K562 (cell line): ENCODE measurements around the gene BHMT2. TPM values are rescaled to one million over a fixed set of nuclear protein-coding genes. Genes with fewer than 3 reads are reported as not detected.

Source experiments
- ATAC-seq: fragments of 200-7000 bp; cut with Tn5 transposase; 3 replicates; pipeline ENCODE4 v1.9.1; 2020; ENCODE audit warnings: moderate library complexity
- BruUV-seq: library from RNA; stranded (reverse); fragments of 400-500 nt; replicated peaks from 2 replicates; lab custom pipeline; 2021; lab: Mats Ljungman, UMichigan
- CTCF ChIA-PET: fragments of 300-600 bp; formaldehyde crosslinking; extraction: SDS; loops from one replicate; lab custom pipeline; 2021; ENCODE audit warnings: low intra/inter-chr PET ratio; lab: Yijun Ruan, JAX
- POLR2A ChIA-PET: fragments of 300-600, 350-650 bp; sonication (Branson Sonifier 250); formaldehyde crosslinking; extraction: SDS; loops from one replicate; lab custom pipeline; 2021; ENCODE audit warnings: antibody characterized with exemption, inconsistent platforms; lab: Yijun Ruan, JAX
- DNase-seq, 4 experiments: peaks; one replicate each; pipeline versions ENCODE4 v3.0.0 to v3.0.0-alpha.2; 2011 to 2018; ENCODE audit warnings: low spot score in 3 of 4, mixed read lengths in 3 of 4; ENCODE audit errors: extremely low read depth in 1 of 4
- FAIRE-seq: peaks from 2 replicates; lab custom pipeline; 2011; peaks lifted over from hg19 to GRCh38; lab: Jason Lieb, UNC
- H2AFZ ChIP-seq: 2 replicates; pipeline ENCODE4 v1.6.0; 2011; ENCODE audit warnings: low read depth, low read length, control low read depth, inconsistent platforms
- H3K27ac ChIP-seq: fragments of 200-600 bp; 3 replicates; pipeline ENCODE4 v1.8.0; 2011; ENCODE audit warnings: low read depth, mild to moderate bottlenecking, control low read depth, inconsistent platforms, low read length, moderate library complexity, mixed read lengths; ENCODE audit errors: extremely low read depth
- H3K27me3 ChIP-seq, 2 experiments: fragments of 300-600 bp in 1 of 2; 2 replicates in 1 of 2; 3 replicates in 1 of 2; pipeline versions ENCODE4 v1.6.0 to v1.8.0; 2011; ENCODE audit warnings: inconsistent platforms in 2 of 2, low read length in 2 of 2, mild to moderate bottlenecking in 1 of 2, mixed read lengths in 1 of 2, moderate library complexity in 1 of 2; ENCODE audit not compliant: control insufficient read depth in 2 of 2, insufficient read depth in 2 of 2
- H3K36me3 ChIP-seq: fragments of 300-600 bp; 3 replicates; pipeline ENCODE4 v1.8.0; 2011; ENCODE audit warnings: mild to moderate bottlenecking, low read length, inconsistent platforms; ENCODE audit not compliant: control insufficient read depth, insufficient read depth
- H3K4me1 ChIP-seq, 2 experiments: fragments of 200-600 bp in 1 of 2; replicated peaks in 1 of 2; 2 replicates in 1 of 2; 3 replicates in 1 of 2; pipeline versions ENCODE4 v1.5.1 to v1.8.0; 2011; ENCODE audit warnings: inconsistent platforms in 2 of 2, low read length in 2 of 2, mild to moderate bottlenecking in 1 of 2, mixed read lengths in 1 of 2, moderate library complexity in 1 of 2; ENCODE audit not compliant: control insufficient read depth in 2 of 2, insufficient read depth in 2 of 2
- H3K4me2 ChIP-seq: 2 replicates; pipeline ENCODE4 v1.6.1; 2011; ENCODE audit warnings: low read length, control low read depth, inconsistent platforms, mixed read lengths; ENCODE audit not compliant: insufficient read depth
- H3K4me3 ChIP-seq: fragments of 200-600 bp; sonication (generic), shearing (Covaris generic); 2 replicates; pipeline ENCODE4 v1.5.1; 2016; ENCODE audit warnings: control low read depth, inconsistent platforms
- H3K79me2 ChIP-seq: fragments of 200-600 bp; 3 replicates; pipeline ENCODE4 v1.8.0; 2011; ENCODE audit warnings: low read length, inconsistent platforms; ENCODE audit not compliant: control insufficient read depth, insufficient read depth
- H3K9ac ChIP-seq, 2 experiments: 2 replicates each; pipeline versions ENCODE4 v1.6.0 to v1.6.1; 2011; ENCODE audit warnings: low read depth in 2 of 2, low read length in 2 of 2, control low read depth in 1 of 2, inconsistent platforms in 1 of 2, mild to moderate bottlenecking in 1 of 2, mixed read lengths in 1 of 2; ENCODE audit not compliant: insufficient read depth in 1 of 2
- H3K9me1 ChIP-seq: one replicate; pipeline ENCODE4 v1.6.0; 2011; ENCODE audit warnings: inconsistent platforms, mild to moderate bottlenecking, low read length, moderate library complexity; ENCODE audit not compliant: control insufficient read depth, insufficient read depth
- H3K9me3 ChIP-seq: replicated peaks from 2 replicates; pipeline ENCODE4 v1.5.1; 2011; ENCODE audit warnings: low read depth, low read length, inconsistent platforms; ENCODE audit not compliant: control insufficient read depth, insufficient read depth
- H4K20me1 ChIP-seq: replicated peaks from 2 replicates; pipeline ENCODE4 v1.6.1; 2011; ENCODE audit warnings: low read length, inconsistent platforms, mixed read lengths; ENCODE audit not compliant: control insufficient read depth, insufficient read depth
- THRAP3 ChIP-seq: fragments of 450-650 bp; IDR thresholded peaks from 2 replicates; pipeline ENCODE4 v1.6.1; 2016; ENCODE audit warnings: mild to moderate bottlenecking, inconsistent platforms, borderline replicate concordance
- ZNF507 ChIP-seq: conservative IDR thresholded peaks from 2 replicates; pipeline ENCODE4 v1.6.1; 2017; ENCODE audit warnings: missing genetic modification characterization, missing compliant biosample characterization
- WGBS: fragments of 100-300 bp; shearing (Covaris generic); methylation state at CpG from one replicate; pipeline ENCODE4 v1.1.6; 2016; ENCODE audit warnings: low coverage, mixed read lengths; ENCODE audit not compliant: insufficient coverage; ENCODE audit errors: missing lambda C conversion rate; 5-methylcytosine and 5-hydroxymethylcytosine counted together
- in situ Hi-C: fragments of 300-500 bp; cut with MboI; formaldehyde crosslinking; loops from 4 replicates; pipeline ENCODE4 v1.15.0; 2018; ENCODE audit warnings: inconsistent platforms, mixed read lengths
- intact Hi-C: fragments of 100-400 bp; cut with micrococcal nuclease; formaldehyde crosslinking; loops from 2 replicates; pipeline ENCODE4 v1.14.2; 2022
- polyA plus RNA-seq, 8 experiments: library from polyadenylated mRNA; depleted of rRNA in 4 of 8; stranded (reverse) in 5 of 8; unstranded in 3 of 8; fragments of >200 nt; fragmentation: Nextera tagmentation in 2 of 8; fragmentation: Illumina TruSeq in 1 of 8; extraction: Ambion mirVana in 2 of 8; extraction: Trizol in 1 of 8; gene quantifications; 2 replicates each; pipeline versions ENCODE4 v1.2.1 to v1.2.3, GENCODE V29; 2011 to 2014; ENCODE audit warnings: inconsistent platforms in 1 of 8, missing spikeins in 1 of 8
- total RNA-seq, 7 experiments: library from RNA; depleted of rRNA in 6 of 7; stranded (reverse); fragments of >200 nt in 6 of 7; fragmentation: Illumina TruSeq in 2 of 7; extraction: Trizol in 2 of 7; gene quantifications; 2 replicates each; pipeline versions ENCODE4 v1.2.1 to v1.2.3, GENCODE V29; 2011 to 2021; ENCODE audit warnings: low replicate concordance in 1 of 7

The BHMT2 gene
- total and polyA plus RNA-seq, 9 of the 15 experiments (the other 6 are each of a cell fraction or from before 2014, with no cell fraction given): not detected

GRCh38 chr5:79136618-79137017 is 67.1 kb downstream of the BHMT2 start:
- POLR2A ChIA-PET: no interaction called here
- H3K27ac ChIP-seq: no peak overlapping the region
- CTCF ChIA-PET: no interaction called here
- no peaks in the 10 kb centered on the region for H3K27me3 ChIP-seq
- intact Hi-C loops (no loop called here), in situ Hi-C loops (loop anchor here (10.0 kb wide), 1 partner anchor 328 kb away; no protein-coding TSS in a partner anchor)
- ATAC-seq: no peak
- no peaks in the 10 kb centered on the region for H3K36me3 ChIP-seq
- no peak overlapping the region for H3K4me3 ChIP-seq
- no peak for TF ChIP-seq ZNF507 (tag)
- no peak for TF ChIP-seq THRAP3
- peaks cover 3% of the 10 kb centered on the region in 2 experiments; a peak in 1 of 5 replicates for H3K4me1 ChIP-seq
- WGBS: 36% methylated on average over 2 of the region's 2 CpGs
- H2AFZ ChIP-seq: no peak overlapping the region
- no peaks in the 10 kb centered on the region for H4K20me1 ChIP-seq
- no peaks in the 10 kb centered on the region for H3K9me3 ChIP-seq
- FAIRE-seq: no peak
- no peaks in the 10 kb centered on the region for H3K9me1 ChIP-seq
- H3K9ac ChIP-seq: no peak overlapping the region
- no peaks in the 10 kb centered on the region for H3K79me2 ChIP-seq
- no TSS peak for BruUV-seq
- no peak for DNase-seq
- no peak overlapping the region for H3K4me2 ChIP-seq

Other genes starting within 250 kb of the BHMT2 start
- gene ARSB, start 84.5 kb upstream of the BHMT2 start, total RNA-seq (2014; rRNA removed): 1.7 and 2.9 TPM in 2 replicates
- gene ARSB, start 84.5 kb upstream of the BHMT2 start, total RNA-seq (2014; rRNA removed; fragmentation: Illumina TruSeq; extraction: Trizol): 3.2 TPM in 2 replicates
- gene ARSB, start 84.5 kb upstream of the BHMT2 start, total RNA-seq (2015; rRNA removed; fragmentation: Illumina TruSeq; extraction: Trizol): 4.5 and 4.6 TPM in 2 replicates
- gene ARSB, start 84.5 kb upstream of the BHMT2 start, total RNA-seq (2021): 3.2 and 3.3 TPM in 2 replicates
- 1.7 and 3.1 TPM in 2 replicates for gene ARSB, start 84.5 kb upstream of the BHMT2 start, polyA plus RNA-seq (2011; rRNA removed)
- 1.7 and 2.4 TPM in 2 replicates for gene ARSB, start 84.5 kb upstream of the BHMT2 start, polyA plus RNA-seq (2014; fragmentation: Illumina TruSeq; extraction: Trizol)
- under 1 TPM; 0.52 to 0.68 TPM for gene ARSB, start 84.5 kb upstream of the BHMT2 start, polyA plus RNA-seq (2014; fragmentation: Nextera tagmentation; extraction: Ambion mirVana)
- gene ARSB, start 84.5 kb upstream of the BHMT2 start, polyA plus RNA-seq (2014; rRNA removed): 1.4 and 2.8 TPM in 2 replicates
- gene DMGDH, start 93 bp upstream of the BHMT2 start, total RNA-seq (2014; rRNA removed): not detected in 2 replicates
- gene DMGDH, start 93 bp upstream of the BHMT2 start, total RNA-seq (2014; rRNA removed; fragmentation: Illumina TruSeq; extraction: Trizol): not detected in 2 replicates
- 0.38 TPM in 1 of 2 replicates, not detected in the other for gene DMGDH, start 93 bp upstream of the BHMT2 start, total RNA-seq (2015; rRNA removed; fragmentation: Illumina TruSeq; extraction: Trizol)
- gene DMGDH, start 93 bp upstream of the BHMT2 start, total RNA-seq (2021): 0.51 and 0.58 TPM in 2 replicates
- gene DMGDH, start 93 bp upstream of the BHMT2 start, polyA plus RNA-seq (2011; rRNA removed): not detected in 2 replicates
- not detected in 2 replicates for gene DMGDH, start 93 bp upstream of the BHMT2 start, polyA plus RNA-seq (2014; fragmentation: Illumina TruSeq; extraction: Trizol)
- under 1 TPM in 1 of 2 experiments, not detected in 1; 0.13 TPM for gene DMGDH, start 93 bp upstream of the BHMT2 start, polyA plus RNA-seq (2014; fragmentation: Nextera tagmentation; extraction: Ambion mirVana)
- gene DMGDH, start 93 bp upstream of the BHMT2 start, polyA plus RNA-seq (2014; rRNA removed): not detected in 2 replicates
- not detected in 2 replicates for gene BHMT, start 42.0 kb downstream of the BHMT2 start, total RNA-seq (2014; rRNA removed)
- gene BHMT, start 42.0 kb downstream of the BHMT2 start, total RNA-seq (2014; rRNA removed; fragmentation: Illumina TruSeq; extraction: Trizol): not detected in 2 replicates
- not detected in 2 replicates for gene BHMT, start 42.0 kb downstream of the BHMT2 start, total RNA-seq (2015; rRNA removed; fragmentation: Illumina TruSeq; extraction: Trizol)
- gene BHMT, start 42.0 kb downstream of the BHMT2 start, total RNA-seq (2021): 0.16 TPM in 1 of 2 replicates, not detected in the other
- gene BHMT, start 42.0 kb downstream of the BHMT2 start, polyA plus RNA-seq (2011; rRNA removed): not detected in 2 replicates
- not detected in 2 replicates for gene BHMT, start 42.0 kb downstream of the BHMT2 start, polyA plus RNA-seq (2014; fragmentation: Illumina TruSeq; extraction: Trizol)
- gene BHMT, start 42.0 kb downstream of the BHMT2 start, polyA plus RNA-seq (2014; fragmentation: Nextera tagmentation; extraction: Ambion mirVana): not detected
- not detected in 2 replicates for gene BHMT, start 42.0 kb downstream of the BHMT2 start, polyA plus RNA-seq (2014; rRNA removed)
- gene JMY, start 166.4 kb downstream of the BHMT2 start, total RNA-seq (2014; rRNA removed): 4.5 and 4.7 TPM in 2 replicates
- 5.2 and 6.5 TPM in 2 replicates for gene JMY, start 166.4 kb downstream of the BHMT2 start, total RNA-seq (2014; rRNA removed; fragmentation: Illumina TruSeq; extraction: Trizol)
- gene JMY, start 166.4 kb downstream of the BHMT2 start, total RNA-seq (2015; rRNA removed; fragmentation: Illumina TruSeq; extraction: Trizol): 2.3 and 2.5 TPM in 2 replicates
- 4.6 and 5.5 TPM in 2 replicates for gene JMY, start 166.4 kb downstream of the BHMT2 start, total RNA-seq (2021)
- gene JMY, start 166.4 kb downstream of the BHMT2 start, polyA plus RNA-seq (2011; rRNA removed): 2.3 and 2.5 TPM in 2 replicates
- gene JMY, start 166.4 kb downstream of the BHMT2 start, polyA plus RNA-seq (2014; fragmentation: Illumina TruSeq; extraction: Trizol): 3.7 and 3.9 TPM in 2 replicates
- 1 to 10 TPM; 1.1 TPM for gene JMY, start 166.4 kb downstream of the BHMT2 start, polyA plus RNA-seq (2014; fragmentation: Nextera tagmentation; extraction: Ambion mirVana)
- 2.8 and 3.9 TPM in 2 replicates for gene JMY, start 166.4 kb downstream of the BHMT2 start, polyA plus RNA-seq (2014; rRNA removed)